ENCODE results near the gene SREK1.

GRCh38 chr5:66193419-66193818 lies 49.3 kb downstream of the SREK1 start:
- TF ChIP-seq, protein P1, sequence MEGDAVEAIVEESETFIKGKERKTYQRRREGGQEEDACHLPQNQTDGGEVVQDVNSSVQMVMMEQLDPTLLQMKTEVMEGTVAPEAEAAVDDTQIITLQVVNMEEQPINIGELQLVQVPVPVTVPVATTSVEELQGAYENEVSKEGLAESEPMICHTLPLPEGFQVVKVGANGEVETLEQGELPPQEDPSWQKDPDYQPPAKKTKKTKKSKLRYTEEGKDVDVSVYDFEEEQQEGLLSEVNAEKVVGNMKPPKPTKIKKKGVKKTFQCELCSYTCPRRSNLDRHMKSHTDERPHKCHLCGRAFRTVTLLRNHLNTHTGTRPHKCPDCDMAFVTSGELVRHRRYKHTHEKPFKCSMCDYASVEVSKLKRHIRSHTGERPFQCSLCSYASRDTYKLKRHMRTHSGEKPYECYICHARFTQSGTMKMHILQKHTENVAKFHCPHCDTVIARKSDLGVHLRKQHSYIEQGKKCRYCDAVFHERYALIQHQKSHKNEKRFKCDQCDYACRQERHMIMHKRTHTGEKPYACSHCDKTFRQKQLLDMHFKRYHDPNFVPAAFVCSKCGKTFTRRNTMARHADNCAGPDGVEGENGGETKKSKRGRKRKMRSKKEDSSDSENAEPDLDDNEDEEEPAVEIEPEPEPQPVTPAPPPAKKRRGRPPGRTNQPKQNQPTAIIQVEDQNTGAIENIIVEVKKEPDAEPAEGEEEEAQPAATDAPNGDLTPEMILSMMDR (IDR thresholded peaks at IDR 0.05), result no peak
- no peak for TF ChIP-seq POLR2AphosphoS5 (IDR thresholded peaks at IDR 0.05)
- no peak for TF ChIP-seq EP300 (IDR thresholded peaks at IDR 0.05)
